K562 (cell line): ENCODE measurements around the gene ACSL3. TPM values are rescaled to one million over a fixed set of nuclear protein-coding genes. Genes with fewer than 3 reads are reported as not detected.

ENCODE experiments used
- ADNP ChIP-seq: fragments of 200-800 bp; sonication (Bioruptor generic); IDR thresholded peaks from 2 replicates; pipeline ENCODE4 v1.6.1; 2016; ENCODE audit warnings: missing genetic modification characterization, missing compliant biosample characterization
- CCNT2 ChIP-seq: IDR thresholded peaks from 2 replicates; pipeline ENCODE4 v1.6.1; 2011; ENCODE audit warnings: borderline replicate concordance, low read depth, mild to moderate bottlenecking, moderate library complexity, mixed read lengths, low read length; ENCODE audit not compliant: insufficient read length; ENCODE audit errors: extremely low read depth
- CREM ChIP-seq: IDR thresholded peaks from 2 replicates; pipeline ENCODE4 v1.6.1; 2014; ENCODE audit warnings: antibody characterized with exemption, low read depth
- DEAF1 ChIP-seq: fragments of 450-650 bp; formaldehyde crosslinking; IDR thresholded peaks from 2 replicates; pipeline ENCODE4 v1.4.0; 2020; ENCODE audit warnings: mild to moderate bottlenecking, moderate library complexity
- ELK1 ChIP-seq: sonication (generic); formaldehyde crosslinking; IDR thresholded peaks from 2 replicates; pipeline ENCODE4 v1.8.1; 2022; ENCODE audit warnings: missing genetic modification reagents
- GABPA ChIP-seq: fragments of 200-800 bp; sonication (Bioruptor generic); conservative IDR thresholded peaks from 2 replicates; pipeline ENCODE4 v1.6.1; 2016; ENCODE audit warnings: low read depth, missing genetic modification characterization, missing compliant biosample characterization
- JUNB ChIP-seq: fragments of 450-650 bp; formaldehyde crosslinking; conservative IDR thresholded peaks from 2 replicates; pipeline ENCODE4 v1.4.0; 2020; ENCODE audit warnings: mild to moderate bottlenecking
- KHSRP ChIP-seq: fragments of 450-650 bp; IDR thresholded peaks from 2 replicates; pipeline ENCODE4 v1.6.1; 2017
- LCOR ChIP-seq: sonication (generic); formaldehyde crosslinking; IDR thresholded peaks from 2 replicates; pipeline ENCODE4 v1.8.0; 2022; ENCODE audit warnings: mild to moderate bottlenecking, missing genetic modification reagents
- MYC ChIP-seq, 2 experiments: fragments of 250-450 bp in 1 of 2; sonication (Bioruptor Pico) in 1 of 2; IDR thresholded peaks; 2 replicates each; pipeline versions ENCODE4 v1.5.1 to v1.6.1; 2012 to 2021; ENCODE audit warnings: low read depth in 2 of 2, borderline replicate concordance in 1 of 2, improper control_type of control experiment in 1 of 2, low read length in 1 of 2, mild to moderate bottlenecking in 1 of 2, moderate library complexity in 1 of 2
- NCOA4 ChIP-seq: fragments of 450-650 bp; IDR thresholded peaks from 2 replicates; pipeline ENCODE4 v1.6.1; 2018; ENCODE audit warnings: mild to moderate bottlenecking; ENCODE audit not compliant: partially characterized antibody
- NRF1 ChIP-seq, 2 experiments: fragments of 450-650 bp; IDR thresholded peaks in 1 of 2; conservative IDR thresholded peaks in 1 of 2; 2 replicates each; pipeline ENCODE4 v1.6.1; 2014; ENCODE audit warnings: mild to moderate bottlenecking in 2 of 2
- PHF21A ChIP-seq: fragments of 450-650 bp; IDR thresholded peaks from 2 replicates; pipeline ENCODE4 v1.6.1; 2017; ENCODE audit warnings: low read depth, borderline replicate concordance
- RAD51 ChIP-seq: fragments of 450-650 bp; IDR thresholded peaks from 2 replicates; pipeline ENCODE4 v1.7.1; 2016; ENCODE audit warnings: low read depth, mild to moderate bottlenecking, borderline replicate concordance
- SAFB2 ChIP-seq: fragments of 200-400 bp; formaldehyde crosslinking; IDR thresholded peaks from 2 replicates; pipeline ENCODE4 v1.6.1; 2018; ENCODE audit warnings: borderline replicate concordance, low read length, low read depth, moderate library complexity; ENCODE audit not compliant: severe bottlenecking
- SMARCB1 ChIP-seq: IDR thresholded peaks from 2 replicates; pipeline ENCODE4 v1.6.1; 2011; ENCODE audit warnings: improper control_type of control experiment, low read depth; ENCODE audit not compliant: insufficient read length
- SRSF1 ChIP-seq: fragments of 200-400 bp; formaldehyde crosslinking; IDR thresholded peaks from 2 replicates; pipeline ENCODE4 v1.6.1; 2017; ENCODE audit warnings: mild to moderate bottlenecking, low read depth, low read length, moderate library complexity
- SUPT5H ChIP-seq: fragments of 450-650 bp; IDR thresholded peaks from 2 replicates; pipeline ENCODE4 v1.6.1; 2016
- TAF1 ChIP-seq: IDR thresholded peaks from 2 replicates; pipeline ENCODE4 v1.6.1; 2011; ENCODE audit warnings: mild to moderate bottlenecking, low read length, moderate library complexity; ENCODE audit not compliant: insufficient read depth, control insufficient read depth, severe bottlenecking; ENCODE audit errors: extremely low read depth
- TCF7L2 ChIP-seq: fragments of 150-350 bp; IDR thresholded peaks from 2 replicates; pipeline ENCODE4 v1.6.1; 2016; ENCODE audit warnings: low read depth, mild to moderate bottlenecking, low read length, moderate library complexity
- ZNF121 ChIP-seq: sonication (generic); formaldehyde crosslinking; conservative IDR thresholded peaks from 2 replicates; pipeline ENCODE4 v1.8.0; 2022; ENCODE audit warnings: missing genetic modification reagents
- ZNF175 ChIP-seq: fragments of 200-800 bp; sonication (Bioruptor generic); IDR thresholded peaks from 2 replicates; pipeline ENCODE4 v1.6.1; 2016; ENCODE audit warnings: low read depth, mild to moderate bottlenecking, missing genetic modification characterization, missing compliant biosample characterization
- ZNF347 ChIP-seq: fragments of 450-650 bp; formaldehyde crosslinking; IDR thresholded peaks from 2 replicates; pipeline ENCODE4 v1.4.0; 2020; ENCODE audit warnings: low read depth, mild to moderate bottlenecking, moderate library complexity
- ZNF586 ChIP-seq: fragments of 450-650 bp; formaldehyde crosslinking; conservative IDR thresholded peaks from 2 replicates; pipeline ENCODE4 v1.4.0; 2020; ENCODE audit warnings: mild to moderate bottlenecking, moderate library complexity
- ZNF785 ChIP-seq: fragments of 250-450 bp; sonication (Bioruptor Pico); IDR thresholded peaks from 2 replicates; pipeline ENCODE4 v1.4.0; 2020; ENCODE audit warnings: mild to moderate bottlenecking
- polyA plus RNA-seq, 8 experiments: library from polyadenylated mRNA; depleted of rRNA in 4 of 8; stranded (reverse) in 5 of 8; unstranded in 3 of 8; fragments of >200 nt; fragmentation: Nextera tagmentation in 2 of 8; fragmentation: Illumina TruSeq in 1 of 8; extraction: Ambion mirVana in 2 of 8; extraction: Trizol in 1 of 8; gene quantifications; 2 replicates each; pipeline versions ENCODE4 v1.2.1 to v1.2.3, GENCODE V29; 2011 to 2014; ENCODE audit warnings: inconsistent platforms in 1 of 8, missing spikeins in 1 of 8
- total RNA-seq, 7 experiments: library from RNA; depleted of rRNA in 6 of 7; stranded (reverse); fragments of >200 nt in 6 of 7; fragmentation: Illumina TruSeq in 2 of 7; extraction: Trizol in 2 of 7; gene quantifications; 2 replicates each; pipeline versions ENCODE4 v1.2.1 to v1.2.3, GENCODE V29; 2011 to 2021; ENCODE audit warnings: low replicate concordance in 1 of 7
- TF ChIP-seq, protein P1 (sequence below): fragments of 250-450 bp; sonication (Bioruptor Pico); IDR thresholded peaks from 2 replicates; pipeline ENCODE4 v1.5.0; 2021; ENCODE audit warnings: mild to moderate bottlenecking, borderline replicate concordance

Gene ACSL3
- total and polyA plus RNA-seq, 9 of the 15 experiments (the other 6 are each of a cell fraction or from before 2014, with no cell fraction given): 21.3 to 123 (median 85.2) TPM

GRCh38 chr2:222830164-222830563 lies 30.7 kb upstream of the ACSL3 start (continued):
- no peak for TF ChIP-seq SMARCB1
- no peak for TF ChIP-seq NCOA4
- TF ChIP-seq, protein P1, sequence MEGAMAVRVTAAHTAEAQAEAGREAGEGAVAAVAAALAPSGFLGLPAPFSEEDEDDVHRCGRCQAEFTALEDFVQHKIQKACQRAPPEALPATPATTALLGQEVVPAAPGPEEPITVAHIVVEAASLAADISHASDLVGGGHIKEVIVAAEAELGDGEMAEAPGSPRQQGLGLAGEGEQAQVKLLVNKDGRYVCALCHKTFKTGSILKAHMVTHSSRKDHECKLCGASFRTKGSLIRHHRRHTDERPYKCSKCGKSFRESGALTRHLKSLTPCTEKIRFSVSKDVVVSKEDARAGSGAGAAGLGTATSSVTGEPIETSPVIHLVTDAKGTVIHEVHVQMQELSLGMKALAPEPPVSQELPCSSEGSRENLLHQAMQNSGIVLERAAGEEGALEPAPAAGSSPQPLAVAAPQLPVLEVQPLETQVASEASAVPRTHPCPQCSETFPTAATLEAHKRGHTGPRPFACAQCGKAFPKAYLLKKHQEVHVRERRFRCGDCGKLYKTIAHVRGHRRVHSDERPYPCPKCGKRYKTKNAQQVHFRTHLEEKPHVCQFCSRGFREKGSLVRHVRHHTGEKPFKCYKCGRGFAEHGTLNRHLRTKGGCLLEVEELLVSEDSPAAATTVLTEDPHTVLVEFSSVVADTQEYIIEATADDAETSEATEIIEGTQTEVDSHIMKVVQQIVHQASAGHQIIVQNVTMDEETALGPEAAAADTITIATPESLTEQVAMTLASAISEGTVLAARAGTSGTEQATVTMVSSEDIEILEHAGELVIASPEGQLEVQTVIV: no peak
- no peak for TF ChIP-seq TCF7L2
- 0 out of 4 replicates have a peak, but pooled peaks of 1 of the 2 experiments have one; percentile 9 for TF ChIP-seq NRF1 (conservative IDR thresholded peaks at IDR 0.05 in 1 of 2, IDR thresholded peaks at IDR 0.05 in 1 of 2)
- no peak for TF ChIP-seq ADNP (tag)
- TF ChIP-seq ZNF121: no peak
- TF ChIP-seq MYC (IDR thresholded peaks at IDR 0.05; ENCODE audit: low read depth, low read length): no peak
- no peak for TF ChIP-seq MYC (CRISPR knock-in tag; IDR thresholded peaks at IDR 0.05; ENCODE audit: borderline replicate concordance, low read depth)
- no peak for TF ChIP-seq KHSRP
- no peak for TF ChIP-seq TAF1
- no peak for TF ChIP-seq LCOR
- TF ChIP-seq ZNF347: no peak
- peak; percentile 28; the same call in 1 of the 2 replicates for TF ChIP-seq CREM
- no peak for TF ChIP-seq PHF21A
- TF ChIP-seq RAD51: no peak
- TF ChIP-seq JUNB (CRISPR knock-in tag): no peak
- no peak for TF ChIP-seq ELK1 (CRISPR knock-in tag)
- no peak for TF ChIP-seq DEAF1 (CRISPR knock-in tag)
- no peak for TF ChIP-seq SUPT5H
- no peak for TF ChIP-seq ZNF586 (CRISPR knock-in tag)
- no peak for TF ChIP-seq SAFB2
- TF ChIP-seq ZNF175 (CRISPR knock-in tag): no peak
- TF ChIP-seq CCNT2: no peak
- TF ChIP-seq ZNF785 (CRISPR knock-in tag): no peak
- no peak for TF ChIP-seq GABPA (tag)
- no peak for TF ChIP-seq SRSF1
